ENCODE measurements around the gene CFAP46.
"Not testable (repeated sequence)": the region's sequence is repeated elsewhere in the genome, so short reads cannot be mapped to it uniquely, and the experiment has no call there.

Gene CFAP46

GRCh38 chr10:132774902-132775863 lies 167.2 kb downstream of the CFAP46 start:
- no peaks in the 10 kb centered on the region for H3K4me1 ChIP-seq (ENCODE audit: control insufficient read depth, insufficient read depth, low read length)
- no peak overlapping the region for H3K27ac ChIP-seq (ENCODE audit: low read depth, low read length)

GRCh38 chr10:132774181-132774901 lies 168.0 kb downstream of the CFAP46 start:
- no peak overlapping the region for H3K4me3 ChIP-seq (ENCODE audit: low read depth, low read length)
- no peaks in the 10 kb centered on the region for H3K9me3 ChIP-seq (ENCODE audit: control insufficient read depth, insufficient read depth, low read length)
- no peak overlapping the region for H3K9ac ChIP-seq (ENCODE audit: low read depth, low read length)
- H3K27ac ChIP-seq (ENCODE audit: low read depth, low read length), result no peak overlapping the region
- H3K27me3 ChIP-seq (ENCODE audit: control insufficient read depth, insufficient read depth, low read length), result no peaks in the 10 kb centered on the region
- no peaks in the 10 kb centered on the region for H3K36me3 ChIP-seq (ENCODE audit: control insufficient read depth, insufficient read depth, low read length)
- no peaks in the 10 kb centered on the region for H3K4me1 ChIP-seq (ENCODE audit: control insufficient read depth, insufficient read depth, low read length)

More at GRCh38 chr10:132774902-132775863, 167.2 kb downstream of the CFAP46 start:
- Histone ChIP-seq H3K9ac (ENCODE audit: low read depth, low read length) (no peak overlapping the region), H3K27me3 (ENCODE audit: control insufficient read depth, insufficient read depth, low read length) (no peaks in the 10 kb centered on the region), H3K4me3 (ENCODE audit: low read depth, low read length) (no peak overlapping the region), H3K36me3 (ENCODE audit: control insufficient read depth, insufficient read depth, low read length) (no peaks in the 10 kb centered on the region), H3K9me3 (ENCODE audit: control insufficient read depth, insufficient read depth, low read length) (no peaks in the 10 kb centered on the region)

- not testable (repeated sequence) for H3K36me3 ChIP-seq (ENCODE audit: control insufficient read depth, insufficient read depth, low read length); H3K4me1 ChIP-seq (ENCODE audit: control insufficient read depth, insufficient read depth, low read length)
Measured at GRCh38 chr10:132772816-132773215, 169.6 kb downstream of the CFAP46 start.

GRCh38 chr10:132770061-132771021 lies 172.0 kb downstream of the CFAP46 start:
- Histone ChIP-seq H3K4me3 (ENCODE audit: low read depth, low read length) (no peak overlapping the region), H3K9me3 (ENCODE audit: control insufficient read depth, insufficient read depth, low read length) (no peaks in the 10 kb centered on the region), H3K27me3 (ENCODE audit: control insufficient read depth, insufficient read depth, low read length) (no peaks in the 10 kb centered on the region), H3K4me1 (ENCODE audit: control insufficient read depth, insufficient read depth, low read length) (no peaks in the 10 kb centered on the region), H3K36me3 (ENCODE audit: control insufficient read depth, insufficient read depth, low read length) (no peaks in the 10 kb centered on the region), H3K27ac (ENCODE audit: low read depth, low read length) (no peak overlapping the region), H3K9ac (ENCODE audit: low read depth, low read length) (no peak overlapping the region)

More at GRCh38 chr10:132772816-132773215, 169.6 kb downstream of the CFAP46 start:
- H3K27me3 ChIP-seq (ENCODE audit: control insufficient read depth, insufficient read depth, low read length); H3K9me3 ChIP-seq (ENCODE audit: control insufficient read depth, insufficient read depth, low read length); H3K9ac ChIP-seq (ENCODE audit: low read depth, low read length); H3K4me3 ChIP-seq (ENCODE audit: low read depth, low read length); H3K27ac ChIP-seq (ENCODE audit: low read depth, low read length): not testable (repeated sequence)

- H3K9me3 ChIP-seq (ENCODE audit: control insufficient read depth, insufficient read depth, low read length), result no peaks in the 10 kb centered on the region
- H3K4me1 ChIP-seq (ENCODE audit: control insufficient read depth, insufficient read depth, low read length), result no peaks in the 10 kb centered on the region
- no peak overlapping the region for H3K27ac ChIP-seq (ENCODE audit: low read depth, low read length)
- H3K9ac ChIP-seq (ENCODE audit: low read depth, low read length), result no peak overlapping the region
- H3K27me3 ChIP-seq (ENCODE audit: control insufficient read depth, insufficient read depth, low read length), result no peaks in the 10 kb centered on the region
- no peaks in the 10 kb centered on the region for H3K36me3 ChIP-seq (ENCODE audit: control insufficient read depth, insufficient read depth, low read length)
- no peak overlapping the region for H3K4me3 ChIP-seq (ENCODE audit: low read depth, low read length)
Measured at GRCh38 chr10:132768346-132769248, 173.8 kb downstream of the CFAP46 start.

- Histone ChIP-seq H3K9me3 (ENCODE audit: control insufficient read depth, insufficient read depth, low read length) (0 out of 2 replicates have a peak, but pooled peaks cover 4% of the 10 kb centered on the region), H3K9ac (ENCODE audit: low read depth, low read length) (no peak overlapping the region), H3K4me1 (ENCODE audit: control insufficient read depth, insufficient read depth, low read length) (no peaks in the 10 kb centered on the region), H3K27me3 (ENCODE audit: control insufficient read depth, insufficient read depth, low read length) (no peaks in the 10 kb centered on the region), H3K36me3 (ENCODE audit: control insufficient read depth, insufficient read depth, low read length) (no peaks in the 10 kb centered on the region), H3K27ac (ENCODE audit: low read depth, low read length) (no peak overlapping the region), H3K4me3 (ENCODE audit: low read depth, low read length) (no peak overlapping the region)
Measured at GRCh38 chr10:132766291-132766690, 176.1 kb downstream of the CFAP46 start.

- H3K4me1 ChIP-seq (ENCODE audit: control insufficient read depth, insufficient read depth, low read length), result no peaks in the 10 kb centered on the region
- no peaks in the 10 kb centered on the region for H3K27me3 ChIP-seq (ENCODE audit: control insufficient read depth, insufficient read depth, low read length)
- no peak overlapping the region for H3K4me3 ChIP-seq (ENCODE audit: low read depth, low read length)
Measured at GRCh38 chr10:132765435-132765834, 176.9 kb downstream of the CFAP46 start.

GRCh38 chr10:132764108-132764507 lies 178.3 kb downstream of the CFAP46 start:
- no peak overlapping the region for H3K4me3 ChIP-seq (ENCODE audit: low read depth, low read length)
- no peak overlapping the region for H3K9ac ChIP-seq (ENCODE audit: low read depth, low read length)
- H3K27me3 ChIP-seq (ENCODE audit: control insufficient read depth, insufficient read depth, low read length), result no peaks in the 10 kb centered on the region
- H3K9me3 ChIP-seq (ENCODE audit: control insufficient read depth, insufficient read depth, low read length), result 0 out of 2 replicates have a peak, but pooled peaks cover 4% of the 10 kb centered on the region
- no peaks in the 10 kb centered on the region for H3K4me1 ChIP-seq (ENCODE audit: control insufficient read depth, insufficient read depth, low read length)
- no peak overlapping the region for H3K27ac ChIP-seq (ENCODE audit: low read depth, low read length)
- no peaks in the 10 kb centered on the region for H3K36me3 ChIP-seq (ENCODE audit: control insufficient read depth, insufficient read depth, low read length)

More at GRCh38 chr10:132765435-132765834, 176.9 kb downstream of the CFAP46 start:
- Histone ChIP-seq H3K9me3 (ENCODE audit: control insufficient read depth, insufficient read depth, low read length) (0 out of 2 replicates have a peak, but pooled peaks cover 4% of the 10 kb centered on the region), H3K27ac (ENCODE audit: low read depth, low read length) (no peak overlapping the region), H3K9ac (ENCODE audit: low read depth, low read length) (no peak overlapping the region), H3K36me3 (ENCODE audit: control insufficient read depth, insufficient read depth, low read length) (no peaks in the 10 kb centered on the region)

GRCh38 chr10:132763545-132763944 lies 178.8 kb downstream of the CFAP46 start:
- Histone ChIP-seq H3K27me3 (ENCODE audit: control insufficient read depth, insufficient read depth, low read length) (no peaks in the 10 kb centered on the region), H3K36me3 (ENCODE audit: control insufficient read depth, insufficient read depth, low read length) (no peaks in the 10 kb centered on the region), H3K4me3 (ENCODE audit: low read depth, low read length) (no peak overlapping the region), H3K27ac (ENCODE audit: low read depth, low read length) (no peak overlapping the region), H3K9me3 (ENCODE audit: control insufficient read depth, insufficient read depth, low read length) (0 out of 2 replicates have a peak, but pooled peaks cover 4% of the 10 kb centered on the region), H3K9ac (ENCODE audit: low read depth, low read length) (no peak overlapping the region), H3K4me1 (ENCODE audit: control insufficient read depth, insufficient read depth, low read length) (no peaks in the 10 kb centered on the region)
